Islet of Langerhans (tissue), 1 donor: ENCODE data around the gene ZNF786.
"Not testable (repeated sequence)": the region's sequence is repeated elsewhere in the genome, so short reads cannot be mapped to it uniquely, and the experiment has no call there.

Source experiments
- FAIRE-seq: peaks from one replicate; lab custom pipeline; 2011; peaks lifted over from hg19 to GRCh38; lab: Jason Lieb, UNC

ZNF786 gene

GRCh38 chr7:149090397-149091195, at the start of gene ZNF786:
TSS of gene ZNF786 (minus strand) at chr7:149090718. CDS start at chr7:149090640, 78 bp downstream.
- no peak for FAIRE-seq

GRCh38 chr7:149136118-149136517, 45.6 kb upstream of the ZNF786 start:
- no peak for FAIRE-seq

GRCh38 chr7:149133028-149133710, 42.7 kb upstream of the ZNF786 start:
- no peak for FAIRE-seq

GRCh38 chr7:149130572-149131198, 40.2 kb upstream of the ZNF786 start:
- FAIRE-seq, result no peak

GRCh38 chr7:149126662-149127266, 36.2 kb upstream of the ZNF786 start:
- FAIRE-seq, result no peak

GRCh38 chr7:149125863-149126661, 35.5 kb upstream of the ZNF786 start, which contains the start of gene ZNF425:
TSS of gene ZNF425 (minus strand) at chr7:149126324. CDS start at chr7:149126213, 111 bp downstream.
- FAIRE-seq, result no peak

GRCh38 chr7:149125189-149125862, 34.8 kb upstream of the ZNF786 start:
- no peak for FAIRE-seq

- FAIRE-seq, result no peak
Observed at GRCh38 chr7:149109969-149110368, 19.5 kb upstream of the ZNF786 start.

GRCh38 chr7:149104749-149105148, 14.2 kb upstream of the ZNF786 start:
- no peak for FAIRE-seq

GRCh38 chr7:149104214-149104613, 13.7 kb upstream of the ZNF786 start:
- FAIRE-seq, result no peak

GRCh38 chr7:149103424-149103823, 12.9 kb upstream of the ZNF786 start:
- no peak for FAIRE-seq

GRCh38 chr7:149102666-149103065, 12.1 kb upstream of the ZNF786 start:
- FAIRE-seq, result no peak

- no peak for FAIRE-seq
Observed at GRCh38 chr7:149100821-149101220, 10.3 kb upstream of the ZNF786 start.

GRCh38 chr7:149099058-149099457, 8.5 kb upstream of the ZNF786 start:
- FAIRE-seq, result no peak

- FAIRE-seq, result no peak
Observed at GRCh38 chr7:149097088-149097487, 6.6 kb upstream of the ZNF786 start.

- FAIRE-seq, result no peak
Observed at GRCh38 chr7:149093228-149093627, 2.7 kb upstream of the ZNF786 start.

GRCh38 chr7:149092244-149092643, 1.7 kb upstream of the ZNF786 start:
- not testable (repeated sequence) for FAIRE-seq

GRCh38 chr7:149087376-149087775, 3.1 kb downstream of the ZNF786 start:
- no peak for FAIRE-seq

GRCh38 chr7:149085866-149086265, 4.7 kb downstream of the ZNF786 start:
- no peak for FAIRE-seq

GRCh38 chr7:149084407-149084806, 6.1 kb downstream of the ZNF786 start:
- FAIRE-seq, result no peak

- FAIRE-seq, result no peak
Observed at GRCh38 chr7:149081914-149082313, 8.6 kb downstream of the ZNF786 start.
